GM19035 (cell line): Measurements from ENCODE around the gene IL23R.
A peak's percentile ranks its signal among the peaks of the same experiment; 100 is the strongest.
"Not testable (repeated sequence)": the region's sequence is repeated elsewhere in the genome, so short reads cannot be mapped to it uniquely, and the experiment has no call there.

Experiments
- ATAC-seq: cut with Tn5 transposase; IDR thresholded peaks from one replicate; pipeline ENCODE4 v1.9.1; 2021; ENCODE audit not compliant: unreplicated experiment

The IL23R gene

GRCh38 chr1:67166196-67166595 lies at the start of gene IL23R:
TSS of gene IL23R (plus strand) at chr1:67166454. CDS start at chr1:67168121, 1,667 bp downstream.
- ATAC-seq = peak; percentile 90

- ATAC-seq = no peak
Measured at GRCh38 chr1:67118191-67118590, 48.1 kb upstream of the IL23R start.

- ATAC-seq = no peak
Measured at GRCh38 chr1:67118646-67119045, 47.6 kb upstream of the IL23R start.

GRCh38 chr1:67120855-67121619 lies 45.2 kb upstream of the IL23R start:
- no peak for ATAC-seq

GRCh38 chr1:67124455-67124854 lies 41.8 kb upstream of the IL23R start:
- no peak for ATAC-seq

GRCh38 chr1:67126111-67126746 lies 40.0 kb upstream of the IL23R start:
- ATAC-seq = no peak

GRCh38 chr1:67126974-67127373 lies 39.3 kb upstream of the IL23R start:
- no peak for ATAC-seq

GRCh38 chr1:67130673-67131072 lies 35.6 kb upstream of the IL23R start:
- no peak for ATAC-seq

- no peak for ATAC-seq
Measured at GRCh38 chr1:67133177-67133576, 33.1 kb upstream of the IL23R start.

GRCh38 chr1:67134695-67135094 lies 31.6 kb upstream of the IL23R start, which contains the start of gene C1orf141:
TSS of gene C1orf141 (minus strand) at chr1:67134970. CDS start at chr1:67127240, 7,730 bp downstream.
- no peak for ATAC-seq

GRCh38 chr1:67135354-67135753 lies 30.9 kb upstream of the IL23R start:
- no peak for ATAC-seq

- no peak for ATAC-seq
Measured at GRCh38 chr1:67137307-67137753, 28.9 kb upstream of the IL23R start.

- ATAC-seq = no peak
Measured at GRCh38 chr1:67138813-67139499, 27.3 kb upstream of the IL23R start.

GRCh38 chr1:67140460-67140859 lies 25.8 kb upstream of the IL23R start:
- no peak for ATAC-seq

- ATAC-seq = not testable (repeated sequence)
Measured at GRCh38 chr1:67141832-67142231, 24.4 kb upstream of the IL23R start.

GRCh38 chr1:67142931-67143330 lies 23.3 kb upstream of the IL23R start:
- ATAC-seq = no peak

- no peak for ATAC-seq
Measured at GRCh38 chr1:67143966-67144365, 22.3 kb upstream of the IL23R start.

- no peak for ATAC-seq
Measured at GRCh38 chr1:67144696-67145095, 21.6 kb upstream of the IL23R start.

- ATAC-seq = no peak
Measured at GRCh38 chr1:67146101-67146500, 20.2 kb upstream of the IL23R start.

GRCh38 chr1:67146539-67146938 lies 19.7 kb upstream of the IL23R start:
- ATAC-seq = no peak

- ATAC-seq = not testable (repeated sequence)
Measured at GRCh38 chr1:67147973-67148372, 18.3 kb upstream of the IL23R start.
